ENCODE measurements around the gene GNAI3.
"Not testable (repeated sequence)": the region's sequence is repeated elsewhere in the genome, so short reads cannot be mapped to it uniquely, and the experiment has no call there.

Gene GNAI3

GRCh38 chr1:109658533-109659042, 110.2 kb downstream of the GNAI3 start:
- H3K4me3 ChIP-seq (ENCODE audit: low read depth, low read length), result no peak overlapping the region
- no peak for TF ChIP-seq CTCF (IDR thresholded peaks at IDR 0.05; ENCODE audit: low read depth, low read length)

- TF ChIP-seq CTCF (IDR thresholded peaks at IDR 0.05; ENCODE audit: low read depth, low read length), result no peak
- no peak overlapping the region for H3K4me3 ChIP-seq (ENCODE audit: low read depth, low read length)
These were observed 110.7 kb downstream of the GNAI3 start for GRCh38 chr1:109659145-109659544.

- no peak for TF ChIP-seq CTCF (IDR thresholded peaks at IDR 0.05; ENCODE audit: low read depth, low read length)
- H3K4me3 ChIP-seq (ENCODE audit: low read depth, low read length), result no peak overlapping the region
These were observed 111.7 kb downstream of the GNAI3 start for GRCh38 chr1:109659997-109660690.

GRCh38 chr1:109660691-109661026, 112.2 kb downstream of the GNAI3 start:
- not testable (repeated sequence) for H3K4me3 ChIP-seq (ENCODE audit: low read depth, low read length)

GRCh38 chr1:109661391-109661790, 113.0 kb downstream of the GNAI3 start:
- H3K4me3 ChIP-seq (ENCODE audit: low read depth, low read length), result no peak overlapping the region
- TF ChIP-seq CTCF (IDR thresholded peaks at IDR 0.05; ENCODE audit: low read depth, low read length), result no peak

- TF ChIP-seq CTCF (IDR thresholded peaks at IDR 0.05; ENCODE audit: low read depth, low read length), result no peak
- H3K4me3 ChIP-seq (ENCODE audit: low read depth, low read length), result no peak overlapping the region
These were observed 116.3 kb downstream of the GNAI3 start for GRCh38 chr1:109664671-109665070.

- peak within 1 kb of the TSS; percentile 62 for H3K4me3 ChIP-seq (ENCODE audit: low read depth, low read length)
- no peak for TF ChIP-seq CTCF (IDR thresholded peaks at IDR 0.05; ENCODE audit: low read depth, low read length)
These were observed 119.2 kb downstream of the GNAI3 start, which contains the start of gene GSTM2 for GRCh38 chr1:109667452-109668122. GSTM2 (plus strand) TSS chr1:109668057; CDS start chr1:109668116, 59 bp downstream.

All from WI38 (cell line).